Thoracic aorta (tissue), 2 donors: ENCODE data around the gene NAT9. TPM values are rescaled to one million over a fixed set of nuclear protein-coding genes. Genes with fewer than 3 reads are reported as not detected.

Source experiments
- ATAC-seq: fragments of 150-250 bp; one replicate; pipeline ENCODE4 v1.8.0; 2017; ENCODE audit warnings: low read depth; ENCODE audit not compliant: insufficient number of reproducible peaks, low FRiP score
- DNase-seq: peaks from one replicate; pipeline ENCODE4 v3.0.0-alpha.2; 2020; ENCODE audit warnings: low spot score
- H3K27ac ChIP-seq, 2 donors: fragments of 200-600 bp; sonication (generic); 1 replicate in 1 of 2; 2 replicates in 1 of 2; pipeline ENCODE4 v1.5.1; 2016; ENCODE audit warnings: mild to moderate bottlenecking in 2 of 2, moderate library complexity in 2 of 2
- H3K27me3 ChIP-seq: fragments of 200-600 bp; sonication (generic); replicated peaks from 2 replicates; pipeline ENCODE4 v1.6.0; 2016; ENCODE audit warnings: mild to moderate bottlenecking; ENCODE audit not compliant: insufficient read depth
- H3K36me3 ChIP-seq: fragments of 200-600 bp; sonication (generic); one replicate; pipeline ENCODE4 v1.5.1; 2016
- H3K4me1 ChIP-seq, 2 donors: fragments of 200-600 bp; sonication (generic); 1 replicate in 1 of 2; 2 replicates in 1 of 2; pipeline versions ENCODE4 v1.5.1 to v1.6.0; 2016; ENCODE audit warnings: low read depth in 2 of 2, mild to moderate bottlenecking in 1 of 2; ENCODE audit not compliant: control insufficient read depth in 1 of 2
- H3K4me3 ChIP-seq: fragments of 200-600 bp; sonication (generic); 2 replicates; pipeline ENCODE4 v1.5.1; 2016; ENCODE audit warnings: mild to moderate bottlenecking
- H3K9me3 ChIP-seq: fragments of 200-600 bp; sonication (generic); 2 replicates; pipeline ENCODE4 v1.5.1; 2016
- total RNA-seq, 2 donors: library from RNA; depleted of rRNA; stranded (reverse); fragments of >200 nt; gene quantifications; one replicate each; pipeline versions ENCODE4 v1.1.0 to v1.2.3, GENCODE V29; 2016
- TF ChIP-seq, protein P1 (sequence below): fragments of 200-600 bp; sonication (generic); IDR thresholded peaks from one replicate; pipeline ENCODE4 v1.5.1; 2019; ENCODE audit warnings: antibody characterized with exemption

NAT9 gene
- total RNA-seq, 2 donors from 2014 or later, result 37.1 to 39.4 TPM

DNA sequence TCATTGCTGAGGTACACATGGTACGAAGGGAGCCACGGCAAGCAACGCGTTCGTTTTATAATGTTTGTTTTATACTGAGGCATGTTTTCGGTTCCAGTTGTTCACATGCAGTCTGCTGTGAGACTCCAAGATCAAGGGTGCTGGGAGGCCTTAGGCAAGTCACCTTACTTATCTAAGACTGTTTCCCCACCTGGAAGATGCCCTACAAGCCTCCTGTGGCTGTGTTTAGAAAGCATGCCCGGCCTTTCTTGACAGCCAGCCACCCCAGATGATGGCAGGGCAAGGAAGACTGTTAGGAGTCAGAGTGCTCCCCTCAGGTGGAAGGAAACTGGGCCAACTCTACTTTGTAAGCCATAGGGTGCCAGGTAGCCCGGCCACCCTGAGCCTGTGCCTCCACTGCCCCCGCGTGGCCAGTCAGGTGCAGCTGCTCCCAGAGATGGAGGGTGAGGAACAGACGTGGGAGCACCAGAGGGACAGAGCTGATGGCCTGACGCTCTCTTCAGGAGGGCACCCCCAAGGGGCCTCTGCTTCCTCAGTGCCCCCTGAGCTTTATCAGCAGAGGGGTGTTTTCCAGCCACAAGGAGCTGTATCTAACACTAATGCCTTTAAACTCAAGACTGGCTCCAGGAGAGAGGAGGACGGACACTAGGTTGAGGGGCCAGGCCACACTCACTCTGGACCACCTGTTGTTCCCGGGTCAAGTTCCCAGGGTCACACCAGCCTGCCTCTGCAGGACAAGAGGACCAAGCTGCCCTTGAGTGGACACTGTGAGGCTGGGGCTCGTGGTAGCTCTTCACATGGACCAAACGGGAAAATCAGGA is 5.4 kb downstream of the NAT9 start:
- ATAC-seq (no peak), DNase-seq (no peak)
- no peaks in the 10 kb centered on the region for H3K9me3 ChIP-seq
- H3K27me3 ChIP-seq, result no peaks in the 10 kb centered on the region
- H3K4me1 ChIP-seq, result peaks cover 15 to 41% of the 10 kb centered on the region in 2 donors
- TF ChIP-seq, protein P1, sequence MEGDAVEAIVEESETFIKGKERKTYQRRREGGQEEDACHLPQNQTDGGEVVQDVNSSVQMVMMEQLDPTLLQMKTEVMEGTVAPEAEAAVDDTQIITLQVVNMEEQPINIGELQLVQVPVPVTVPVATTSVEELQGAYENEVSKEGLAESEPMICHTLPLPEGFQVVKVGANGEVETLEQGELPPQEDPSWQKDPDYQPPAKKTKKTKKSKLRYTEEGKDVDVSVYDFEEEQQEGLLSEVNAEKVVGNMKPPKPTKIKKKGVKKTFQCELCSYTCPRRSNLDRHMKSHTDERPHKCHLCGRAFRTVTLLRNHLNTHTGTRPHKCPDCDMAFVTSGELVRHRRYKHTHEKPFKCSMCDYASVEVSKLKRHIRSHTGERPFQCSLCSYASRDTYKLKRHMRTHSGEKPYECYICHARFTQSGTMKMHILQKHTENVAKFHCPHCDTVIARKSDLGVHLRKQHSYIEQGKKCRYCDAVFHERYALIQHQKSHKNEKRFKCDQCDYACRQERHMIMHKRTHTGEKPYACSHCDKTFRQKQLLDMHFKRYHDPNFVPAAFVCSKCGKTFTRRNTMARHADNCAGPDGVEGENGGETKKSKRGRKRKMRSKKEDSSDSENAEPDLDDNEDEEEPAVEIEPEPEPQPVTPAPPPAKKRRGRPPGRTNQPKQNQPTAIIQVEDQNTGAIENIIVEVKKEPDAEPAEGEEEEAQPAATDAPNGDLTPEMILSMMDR, result peak; percentile 66
- H3K4me3 ChIP-seq, result no peak overlapping the region
- peaks cover 26% of the 10 kb centered on the region for H3K36me3 ChIP-seq
- H3K27ac ChIP-seq, result no peak overlapping the region

DNA sequence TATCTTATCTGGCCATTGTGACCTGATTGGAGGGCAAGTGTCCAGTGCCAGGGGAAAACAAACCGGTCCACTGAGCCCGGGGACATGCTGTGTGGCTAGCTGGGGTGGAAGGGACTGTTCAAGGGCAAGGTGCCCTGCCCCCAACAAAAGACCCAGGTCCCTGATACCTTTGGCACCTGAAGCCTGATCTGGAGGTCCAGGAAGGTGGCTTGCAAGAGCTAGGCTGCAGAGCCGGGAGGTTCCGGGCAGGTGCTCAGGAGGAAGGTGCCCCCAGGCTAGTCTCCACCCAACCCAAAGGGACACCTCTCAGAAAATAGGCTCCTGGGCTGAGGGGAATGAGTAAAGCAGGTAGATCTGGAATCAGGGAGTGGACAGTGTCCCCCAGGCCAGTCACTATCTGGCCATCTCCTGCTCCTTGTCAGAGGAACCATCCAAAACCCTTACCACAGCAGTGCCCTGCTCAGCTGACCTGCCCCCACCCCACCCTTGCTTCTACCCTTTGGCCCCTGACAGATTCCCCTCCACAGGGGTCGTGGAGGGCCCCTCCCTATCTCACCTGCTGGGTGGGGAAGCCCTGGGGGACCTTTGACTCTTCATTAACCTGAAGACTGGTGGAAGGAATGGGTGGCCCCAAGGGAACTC is 6.2 kb downstream of the NAT9 start:
- H3K4me3 ChIP-seq, result no peak overlapping the region
- peaks cover 9 to 34% of the 10 kb centered on the region in 2 donors for H3K4me1 ChIP-seq
- ATAC-seq, result no peak
- H3K27ac ChIP-seq, result no peak overlapping the region
- no peaks in the 10 kb centered on the region for H3K9me3 ChIP-seq
- DNase-seq, result no peak
- no peaks in the 10 kb centered on the region for H3K27me3 ChIP-seq
- TF ChIP-seq, protein P1, result no peak
- peaks cover 26% of the 10 kb centered on the region for H3K36me3 ChIP-seq

DNA sequence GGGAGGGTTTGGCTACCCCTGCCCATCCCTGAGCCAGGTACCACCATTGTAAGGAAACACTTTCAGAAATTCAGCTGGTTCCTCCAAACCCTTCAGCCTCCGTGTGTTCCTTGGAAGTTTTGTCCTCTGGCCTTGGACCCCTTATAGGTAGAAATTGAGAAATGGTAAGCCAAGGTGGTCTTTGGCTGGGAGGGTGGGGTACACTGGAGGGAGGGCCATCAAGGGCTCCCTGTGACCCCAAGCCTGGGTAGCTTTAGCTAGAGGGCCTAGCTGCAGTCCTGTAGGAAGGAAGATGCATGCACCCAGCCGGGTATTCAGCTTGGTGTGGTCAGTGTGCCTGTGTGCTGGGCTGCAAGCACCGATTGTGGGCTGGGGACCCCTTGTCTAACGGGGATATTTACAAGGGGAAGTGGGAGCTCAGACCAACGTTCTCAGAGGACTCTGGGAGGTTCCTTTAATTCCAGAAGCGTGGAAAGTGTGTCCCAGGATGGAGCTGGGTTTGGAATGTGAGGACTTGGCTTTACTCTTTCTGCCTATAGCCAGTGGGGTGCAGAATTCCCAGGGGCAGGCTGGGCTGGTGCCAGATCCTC is 6.8 kb downstream of the NAT9 start:
- H3K36me3 ChIP-seq, result peaks cover 26% of the 10 kb centered on the region
- H3K27me3 ChIP-seq, result no peaks in the 10 kb centered on the region
- peak overlapping the region; percentile 21 to 90 for H3K27ac ChIP-seq
- ATAC-seq (no peak), DNase-seq (no peak)
- peaks cover 9 to 29% of the 10 kb centered on the region in 2 donors for H3K4me1 ChIP-seq
- no peak overlapping the region for H3K4me3 ChIP-seq
- no peaks in the 10 kb centered on the region for H3K9me3 ChIP-seq
- TF ChIP-seq, protein P1, result no peak

DNA sequence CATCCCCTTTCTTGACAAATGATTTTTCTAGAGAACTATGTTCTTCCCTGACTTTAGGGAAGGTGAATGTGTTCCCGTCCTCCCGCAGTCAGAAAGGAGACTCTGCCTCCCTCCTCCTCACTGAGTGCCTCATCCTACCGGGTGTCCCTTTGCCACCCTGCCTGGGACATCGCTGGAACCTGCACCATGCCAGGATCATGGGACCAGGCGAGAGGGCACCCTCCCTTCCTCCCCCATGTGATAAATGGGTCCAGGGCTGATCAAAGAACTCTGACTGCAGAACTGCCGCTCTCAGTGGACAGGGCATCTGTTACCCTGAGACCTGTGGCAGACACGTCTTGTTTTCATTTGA is 7.4 kb downstream of the NAT9 start:
- H3K9me3 ChIP-seq, result no peaks in the 10 kb centered on the region
- TF ChIP-seq, protein P1, result no peak
- no peak overlapping the region for H3K4me3 ChIP-seq
- H3K27me3 ChIP-seq, result no peaks in the 10 kb centered on the region
- ATAC-seq, result no peak
- DNase-seq, result no peak
- H3K36me3 ChIP-seq, result peaks cover 26% of the 10 kb centered on the region
- H3K4me1 ChIP-seq, result peaks cover 9 to 29% of the 10 kb centered on the region in 2 donors
- peak overlapping the region; percentile 75 to 90 for H3K27ac ChIP-seq

DNA sequence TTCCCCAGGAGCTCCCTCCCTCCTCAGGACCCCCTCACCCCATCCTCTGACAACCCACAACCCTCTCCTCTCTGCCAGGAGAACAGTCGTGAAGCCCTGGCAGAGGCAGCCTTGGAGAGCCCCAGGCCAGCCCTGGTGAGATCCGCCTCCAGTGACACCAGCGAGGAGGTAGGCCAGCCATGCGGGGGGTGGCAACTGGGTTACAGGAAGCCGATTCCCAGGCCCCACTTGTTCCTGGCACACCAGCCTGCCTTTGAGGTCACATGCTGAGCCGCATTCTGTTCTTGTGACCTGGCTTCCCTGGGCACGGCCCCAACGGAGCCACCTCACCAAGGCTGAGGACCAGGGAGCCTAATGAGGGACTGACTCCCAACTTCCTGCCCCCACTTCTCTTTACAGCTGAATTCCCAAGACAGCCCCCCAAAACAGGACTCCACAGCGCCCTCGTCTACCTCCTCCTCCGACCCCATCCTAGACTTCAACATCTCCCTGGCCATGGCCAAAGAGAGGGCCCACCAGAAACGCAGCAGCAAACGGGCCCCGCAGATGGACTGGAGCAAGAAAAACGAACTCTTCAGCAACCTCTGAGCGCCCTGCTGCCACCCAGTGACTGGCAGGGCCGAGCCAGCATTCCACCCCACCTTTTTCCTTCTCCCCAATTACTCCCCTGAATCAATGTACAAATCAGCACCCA is 7.9 kb downstream of the NAT9 start:
- H3K36me3 ChIP-seq, result peaks cover 23% of the 10 kb centered on the region
- peak overlapping the region; percentile 75 to 90 for H3K27ac ChIP-seq

More for the DNA sequence above, 7.9 kb downstream of the NAT9 start:
- ATAC-seq, result peak; percentile 60
- Histone ChIP-seq H3K4me3 (no peak overlapping the region), H3K4me1 (peaks cover 9 to 29% of the 10 kb centered on the region in 2 donors), H3K9me3 (no peaks in the 10 kb centered on the region), H3K27me3 (no peaks in the 10 kb centered on the region)
- TF ChIP-seq, protein P1, result no peak
- peak; percentile 79 for DNase-seq
